KOPT-K1 (cell line): ENCODE measurements around the gene RAB11B.
"Not testable (repeated sequence)": the region's sequence is repeated elsewhere in the genome, so short reads cannot be mapped to it uniquely, and the experiment has no call there.

Experiments
- H3K27ac ChIP-seq: fragments of 200-600 bp; sonication (generic); 2 replicates; pipeline ENCODE4 v1.5.1; 2016; ENCODE audit warnings: antibody characterized with exemption, mild to moderate bottlenecking, low read depth, low read length; ENCODE audit not compliant: poor library complexity, severe bottlenecking
- H3K36me3 ChIP-seq: fragments of 200-600 bp; sonication (generic); 2 replicates; pipeline ENCODE4 v1.5.1; 2017; ENCODE audit warnings: antibody characterized with exemption, mild to moderate bottlenecking, low read length, moderate library complexity; ENCODE audit not compliant: insufficient read depth
- H3K9me3 ChIP-seq: fragments of 200-600 bp; sonication (generic); 2 replicates; pipeline ENCODE4 v1.5.1; 2017; ENCODE audit warnings: antibody characterized with exemption, low read length, mild to moderate bottlenecking; ENCODE audit not compliant: insufficient read depth, poor library complexity, severe bottlenecking

RAB11B gene

GRCh38 chr19:8363803-8364771, 26.1 kb upstream of the RAB11B start, which contains the start of gene ANGPTL4:
Gene ANGPTL4, plus strand, starts transcription at chr19:8364155. Its CDS starts 167 bp downstream, at chr19:8364322.
- peak within 1 kb of the TSS; percentile 12 for H3K27ac ChIP-seq
- H3K9me3 ChIP-seq = no peaks in the 10 kb centered on the region
- H3K36me3 ChIP-seq = no peaks in the 10 kb centered on the region

GRCh38 chr19:8366121-8366581, 24.0 kb upstream of the RAB11B start:
- Histone ChIP-seq H3K9me3 (no peaks in the 10 kb centered on the region), H3K27ac (no peak overlapping the region)

GRCh38 chr19:8366961-8367326, 23.2 kb upstream of the RAB11B start:
- H3K36me3 ChIP-seq = no peaks in the 10 kb centered on the region
- H3K27ac ChIP-seq = no peak overlapping the region
- H3K9me3 ChIP-seq = no peaks in the 10 kb centered on the region

More at GRCh38 chr19:8366121-8366581, 24.0 kb upstream of the RAB11B start:
- H3K36me3 ChIP-seq = no peaks in the 10 kb centered on the region

GRCh38 chr19:8367327-8368001, 22.7 kb upstream of the RAB11B start:
- Histone ChIP-seq H3K9me3 (no peaks in the 10 kb centered on the region), H3K36me3 (no peaks in the 10 kb centered on the region), H3K27ac (no peak overlapping the region)

- Histone ChIP-seq H3K36me3 (no peaks in the 10 kb centered on the region), H3K9me3 (no peaks in the 10 kb centered on the region), H3K27ac (no peak overlapping the region)
Observed at GRCh38 chr19:8370176-8371010, 19.8 kb upstream of the RAB11B start.

- Histone ChIP-seq H3K9me3 (no peaks in the 10 kb centered on the region), H3K36me3 (no peaks in the 10 kb centered on the region), H3K27ac (no peak overlapping the region)
Observed at GRCh38 chr19:8371011-8371804, 19.0 kb upstream of the RAB11B start.

GRCh38 chr19:8373867-8374813, 16.0 kb upstream of the RAB11B start:
- no peak overlapping the region for H3K27ac ChIP-seq
- H3K36me3 ChIP-seq = no peaks in the 10 kb centered on the region
- no peaks in the 10 kb centered on the region for H3K9me3 ChIP-seq

GRCh38 chr19:8375766-8376165, 14.4 kb upstream of the RAB11B start:
- not testable (repeated sequence) for H3K36me3 ChIP-seq, H3K27ac ChIP-seq, H3K9me3 ChIP-seq

GRCh38 chr19:8376373-8376974, 13.7 kb upstream of the RAB11B start:
- H3K36me3 ChIP-seq, H3K9me3 ChIP-seq, H3K27ac ChIP-seq: not testable (repeated sequence)

GRCh38 chr19:8377598-8377997, 12.6 kb upstream of the RAB11B start:
- Histone ChIP-seq H3K36me3 (no peaks in the 10 kb centered on the region), H3K9me3 (no peaks in the 10 kb centered on the region), H3K27ac (no peak overlapping the region)

GRCh38 chr19:8379156-8379891, 10.8 kb upstream of the RAB11B start:
- H3K9me3 ChIP-seq, H3K27ac ChIP-seq, H3K36me3 ChIP-seq: not testable (repeated sequence)

- H3K36me3 ChIP-seq, H3K9me3 ChIP-seq, H3K27ac ChIP-seq: not testable (repeated sequence)
Observed at GRCh38 chr19:8384569-8384968, 5.6 kb upstream of the RAB11B start.
